ENCODE measurements around the gene RNASET2. TPM values are rescaled to one million over a fixed set of nuclear protein-coding genes. Genes with fewer than 3 reads are reported as not detected.

The RNASET2 gene
- total RNA-seq: 10 to 100 TPM; 34.1 to 35.8 TPM

DNA sequence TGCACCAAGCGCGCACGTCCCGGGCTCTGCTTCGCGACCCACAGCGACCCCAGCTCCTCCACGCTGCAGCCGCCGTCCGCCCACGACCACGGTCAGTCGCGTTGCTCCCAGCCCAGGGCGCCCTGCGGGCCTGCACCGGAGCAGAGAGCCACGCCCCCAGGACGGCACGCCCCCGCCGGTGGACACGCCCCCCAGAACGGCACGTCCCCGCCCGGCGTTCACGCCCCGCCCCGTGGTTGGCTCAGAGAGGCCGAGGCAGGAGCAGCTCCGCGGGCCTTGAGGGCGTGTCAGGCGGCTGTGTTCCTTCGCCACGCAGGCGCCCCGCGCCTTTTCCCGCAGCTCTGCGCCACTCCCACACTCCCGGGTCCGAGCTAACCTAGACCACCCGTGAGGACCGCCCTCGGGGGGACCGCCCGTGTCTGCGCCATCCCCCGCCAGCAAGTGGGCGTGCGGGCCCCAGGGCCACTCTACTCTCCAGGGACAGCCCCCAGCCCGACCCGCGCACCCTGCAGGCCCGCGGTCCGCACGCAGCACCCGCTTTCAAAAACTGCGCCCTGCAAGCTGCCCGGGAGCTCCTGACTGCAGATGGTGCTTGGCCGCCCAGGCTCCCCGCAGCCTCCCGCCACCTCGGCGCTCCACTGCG is at the start of gene RNASET2:
Gene RNASET2 (minus strand): TSS at position 107 of the 643 bp plus-strand sequence. CDS start 368 bp downstream, outside the sequence.
- Mint-ChIP-seq H3K4me1 (peaks cover 58% of the 10 kb centered on the region), H3K9me3 (no peaks in the 10 kb centered on the region), H3K27ac (peak within 1 kb of the TSS; percentile 88), H3K4me3 (peak within 1 kb of the TSS; percentile 83), H3K36me3 (peaks cover 16% of the 10 kb centered on the region), H3K27me3 (no peaks in the 10 kb centered on the region)
- peak; percentile 99 for DNase-seq

GRCh38 chr6:167005350-167006159 is 49.2 kb upstream of the RNASET2 start:
- peaks cover 13% of the 10 kb centered on the region for H3K4me1 Mint-ChIP-seq
- no peak for DNase-seq
- H3K27ac Mint-ChIP-seq: no peak overlapping the region
- no peaks in the 10 kb centered on the region for H3K27me3 Mint-ChIP-seq
- H3K36me3 Mint-ChIP-seq: peaks cover 28% of the 10 kb centered on the region
- no peak overlapping the region for H3K4me3 Mint-ChIP-seq
- H3K9me3 Mint-ChIP-seq: no peaks in the 10 kb centered on the region

DNA sequence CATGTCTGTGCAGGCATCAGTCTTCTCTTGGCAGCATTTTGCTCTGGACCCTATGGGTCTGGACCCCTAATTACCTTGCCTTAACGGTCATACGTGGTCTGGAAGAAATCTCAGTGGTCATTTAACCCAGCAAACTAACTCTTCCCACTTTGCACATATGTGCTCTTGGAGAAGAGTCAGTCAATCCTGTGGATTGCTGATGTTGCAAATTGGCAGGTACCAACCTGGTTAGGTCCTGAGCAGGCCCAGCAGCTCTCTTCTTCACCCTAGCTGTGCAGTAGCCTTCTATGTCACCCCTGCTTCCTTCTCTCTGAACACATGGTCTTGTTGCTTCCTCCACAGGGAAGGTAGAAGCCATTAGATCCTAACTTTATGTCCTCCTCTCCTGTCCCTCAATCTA is 44.4 kb upstream of the RNASET2 start:
- peaks cover 19% of the 10 kb centered on the region for H3K36me3 Mint-ChIP-seq
- H3K9me3 Mint-ChIP-seq: no peaks in the 10 kb centered on the region
- H3K27ac Mint-ChIP-seq: no peak overlapping the region
- H3K4me1 Mint-ChIP-seq: peaks cover 24% of the 10 kb centered on the region
- DNase-seq: no peak
- peak overlapping the region; percentile 87 for H3K4me3 Mint-ChIP-seq
- no peaks in the 10 kb centered on the region for H3K27me3 Mint-ChIP-seq

DNA sequence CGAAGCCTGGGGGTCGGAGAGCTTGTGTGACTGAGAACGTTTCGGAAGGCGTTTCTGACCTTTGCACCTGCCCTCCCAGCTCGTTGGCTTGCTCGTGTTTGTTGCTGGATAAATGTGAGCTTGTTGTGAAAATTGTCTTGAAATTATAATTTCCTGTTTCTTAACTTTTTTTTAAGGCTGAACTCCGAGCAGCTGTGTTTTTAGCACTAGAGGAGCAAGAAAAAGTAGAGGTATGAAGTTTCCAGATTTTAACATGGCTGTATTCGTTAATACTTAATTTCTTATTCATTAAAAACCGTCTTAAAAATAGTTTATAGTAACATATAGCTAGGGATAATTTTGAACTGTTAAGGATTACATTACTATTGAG is 43.5 kb upstream of the RNASET2 start:
- H3K27ac Mint-ChIP-seq: no peak overlapping the region

DNA sequence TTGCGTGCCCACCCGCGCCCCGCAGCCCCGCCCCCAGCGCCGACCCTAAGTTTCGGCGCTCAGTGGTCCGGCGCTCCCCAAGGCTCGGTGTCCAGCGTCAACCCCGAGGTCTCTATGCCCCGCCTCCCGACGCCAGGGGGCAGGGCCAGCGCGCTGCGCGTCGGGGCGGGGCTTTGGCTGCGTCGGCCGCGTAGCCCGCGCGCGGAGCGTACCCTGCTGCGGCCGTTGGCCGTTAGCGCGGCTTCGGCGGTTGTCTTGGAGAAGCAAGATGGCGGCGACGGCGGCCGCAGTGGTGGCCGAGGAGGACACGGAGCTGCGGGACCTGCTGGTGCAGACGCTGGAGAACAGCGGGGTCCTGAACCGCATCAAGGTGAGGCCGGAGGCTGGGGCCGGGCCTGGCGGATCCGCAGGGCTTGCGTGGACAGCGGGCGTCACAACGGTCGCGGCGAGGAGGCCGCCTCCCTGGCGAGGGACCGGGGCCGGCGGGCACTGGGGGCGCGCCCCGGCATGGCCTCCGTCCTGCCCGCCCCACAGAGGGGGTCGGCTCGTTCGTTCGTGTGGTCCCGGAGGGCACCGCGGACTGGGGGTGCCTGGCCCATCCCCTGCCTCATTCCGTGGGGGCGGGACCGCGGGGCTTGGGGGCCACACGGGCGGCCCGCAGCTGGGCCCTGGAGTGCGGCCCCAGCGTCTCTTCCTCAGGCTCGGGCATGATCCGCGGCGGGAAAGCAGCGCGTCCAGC is 43.0 kb upstream of the RNASET2 start, which contains the start of gene CEP43:
Gene CEP43 (plus strand): TSS at position 253 of the 739 bp plus-strand sequence. CDS start 16 bp downstream, at position 269.
- H3K9me3 Mint-ChIP-seq: no peaks in the 10 kb centered on the region

More for the DNA sequence above, 43.5 kb upstream of the RNASET2 start:
- H3K9me3 Mint-ChIP-seq: no peaks in the 10 kb centered on the region
- DNase-seq: no peak
- H3K4me1 Mint-ChIP-seq: peaks cover 24% of the 10 kb centered on the region
- no peaks in the 10 kb centered on the region for H3K27me3 Mint-ChIP-seq
- H3K4me3 Mint-ChIP-seq: peak overlapping the region; percentile 87
- peaks cover 14% of the 10 kb centered on the region for H3K36me3 Mint-ChIP-seq

DNA sequence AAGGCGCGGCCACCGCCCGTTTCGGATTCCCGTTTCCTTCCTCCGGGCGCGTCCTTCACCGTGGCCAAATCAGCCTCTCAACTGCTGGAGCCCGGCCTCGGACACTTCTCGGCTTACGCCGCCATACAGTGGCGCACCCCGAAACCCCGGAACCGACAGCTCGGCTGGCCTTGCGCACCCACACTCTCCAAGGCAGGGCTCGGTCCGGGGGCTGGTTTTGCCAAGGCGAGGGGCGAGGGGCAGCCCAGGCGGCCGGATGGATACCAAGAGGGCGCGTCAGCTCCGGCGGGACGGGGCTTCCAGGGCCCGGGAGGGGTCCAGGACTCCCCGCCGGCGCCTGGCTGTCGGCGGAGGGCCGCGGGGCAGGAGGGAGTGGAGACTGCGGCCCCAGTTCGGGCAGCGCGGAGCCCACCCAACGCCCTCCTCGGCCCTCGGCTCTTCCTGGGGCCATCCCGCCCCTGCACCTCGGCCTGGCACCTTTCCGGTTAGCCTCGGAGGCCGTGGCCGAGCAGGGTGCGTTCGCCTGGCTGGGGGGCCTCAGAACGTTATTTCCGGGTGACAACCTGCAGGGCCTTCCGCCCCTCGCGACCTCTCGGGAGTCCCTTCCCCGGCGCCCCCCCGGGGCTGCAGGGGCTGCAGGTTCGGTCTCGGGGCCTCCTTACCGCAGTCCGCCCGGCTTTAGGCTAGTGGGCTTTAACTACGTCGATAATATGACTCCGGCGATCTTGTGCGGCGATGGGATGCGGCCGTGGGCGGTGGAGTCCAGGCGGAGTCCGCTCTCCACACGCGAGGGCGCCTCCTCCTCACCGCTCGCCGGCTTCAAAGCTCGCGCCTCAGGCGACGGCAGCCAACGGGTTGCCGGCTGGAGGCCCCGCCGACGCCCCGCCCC is 42.1 kb upstream of the RNASET2 start:
- H3K4me3 Mint-ChIP-seq: peak overlapping the region; percentile 84
- H3K27me3 Mint-ChIP-seq: no peaks in the 10 kb centered on the region
- H3K4me1 Mint-ChIP-seq: peaks cover 24% of the 10 kb centered on the region
- peak overlapping the region; percentile 81 for H3K27ac Mint-ChIP-seq
- H3K9me3 Mint-ChIP-seq: no peaks in the 10 kb centered on the region
- H3K36me3 Mint-ChIP-seq: peaks cover 17% of the 10 kb centered on the region
- DNase-seq: peak; percentile 30

More for the DNA sequence above, 43.0 kb upstream of the RNASET2 start, which contains the start of gene CEP43:
- peaks cover 24% of the 10 kb centered on the region for H3K4me1 Mint-ChIP-seq
- no peaks in the 10 kb centered on the region for H3K27me3 Mint-ChIP-seq
- H3K27ac Mint-ChIP-seq: peak within 1 kb of the TSS; percentile 81
- DNase-seq: peak; percentile 96
- H3K36me3 Mint-ChIP-seq: peaks cover 16% of the 10 kb centered on the region
- H3K4me3 Mint-ChIP-seq: peak within 1 kb of the TSS; percentile 87

- DNase-seq: peak; percentile 59
Measured at GRCh38 chr6:166997768-166998255, 41.5 kb upstream of the RNASET2 start.

GRCh38 chr6:166997348-166997747 is 41.0 kb upstream of the RNASET2 start:
- peaks cover 19% of the 10 kb centered on the region for H3K36me3 Mint-ChIP-seq
- H3K4me3 Mint-ChIP-seq: peak overlapping the region; percentile 79
- peaks cover 24% of the 10 kb centered on the region for H3K4me1 Mint-ChIP-seq
- no peaks in the 10 kb centered on the region for H3K9me3 Mint-ChIP-seq
- no peaks in the 10 kb centered on the region for H3K27me3 Mint-ChIP-seq
- H3K27ac Mint-ChIP-seq: no peak overlapping the region
- no peak for DNase-seq

More at GRCh38 chr6:166997768-166998255, 41.5 kb upstream of the RNASET2 start:
- no peak overlapping the region for H3K27ac Mint-ChIP-seq
- H3K4me1 Mint-ChIP-seq: peaks cover 24% of the 10 kb centered on the region
- no peaks in the 10 kb centered on the region for H3K9me3 Mint-ChIP-seq
- peak overlapping the region; percentile 79 for H3K4me3 Mint-ChIP-seq
- H3K36me3 Mint-ChIP-seq: peaks cover 19% of the 10 kb centered on the region
- no peaks in the 10 kb centered on the region for H3K27me3 Mint-ChIP-seq

DNA sequence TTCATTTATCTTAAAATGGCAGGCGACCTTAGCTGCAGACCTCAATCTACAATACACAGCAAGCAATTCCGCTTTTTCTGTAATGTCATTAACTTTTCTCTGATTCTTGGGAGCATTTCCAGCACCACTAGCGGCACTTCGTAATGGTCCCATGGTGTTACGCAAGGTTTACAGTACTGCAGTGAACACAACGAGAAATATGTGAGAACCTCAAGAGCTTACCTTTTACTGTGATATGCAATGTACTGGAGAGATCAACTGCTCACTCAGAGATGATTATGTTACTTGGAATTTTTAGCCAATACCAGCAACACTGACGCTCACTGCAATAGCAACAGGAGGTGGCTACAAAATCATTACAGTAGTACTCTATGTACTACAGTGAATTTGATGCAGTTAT is 40.1 kb upstream of the RNASET2 start:
- H3K9me3 Mint-ChIP-seq: no peaks in the 10 kb centered on the region
- peaks cover 22% of the 10 kb centered on the region for H3K36me3 Mint-ChIP-seq
- no peaks in the 10 kb centered on the region for H3K27me3 Mint-ChIP-seq
- H3K27ac Mint-ChIP-seq: no peak overlapping the region
- no peak overlapping the region for H3K4me3 Mint-ChIP-seq
- no peak for DNase-seq
- peaks cover 22% of the 10 kb centered on the region for H3K4me1 Mint-ChIP-seq

DNA sequence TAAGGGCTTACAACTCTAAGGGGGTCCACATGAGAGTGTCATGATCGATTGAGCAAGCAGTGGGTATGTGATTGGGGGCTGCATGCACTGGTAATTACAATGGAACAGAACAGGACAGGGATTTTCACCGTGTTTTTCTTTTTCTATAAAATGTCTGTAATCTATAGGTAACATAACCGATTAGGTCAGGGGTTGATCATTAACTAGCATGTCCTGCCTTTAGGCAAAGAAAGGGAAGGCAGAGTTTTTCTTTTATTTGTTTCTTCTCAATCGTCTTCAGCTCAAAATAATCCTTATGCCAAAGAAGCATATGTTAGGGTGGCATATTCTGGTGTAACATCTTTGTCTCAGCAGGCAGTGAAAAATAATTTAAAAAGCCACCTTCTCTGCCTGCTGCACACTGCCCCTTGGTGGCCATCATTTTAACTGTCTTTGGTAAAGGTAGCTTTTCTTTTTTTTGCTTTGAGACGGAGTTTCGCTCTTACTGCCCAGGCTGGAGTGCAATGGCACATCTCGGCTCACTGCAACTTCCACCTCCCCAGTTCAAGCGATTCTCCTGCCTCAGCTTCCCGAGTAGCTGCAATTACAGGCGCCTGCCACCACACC is 33.2 kb upstream of the RNASET2 start:
- no peak for DNase-seq
- Mint-ChIP-seq H3K4me1 (peaks cover 2% of the 10 kb centered on the region), H3K9me3 (no peaks in the 10 kb centered on the region), H3K27me3 (no peaks in the 10 kb centered on the region), H3K27ac (no peak overlapping the region), H3K4me3 (no peak overlapping the region), H3K36me3 (peaks cover 19% of the 10 kb centered on the region)

DNA sequence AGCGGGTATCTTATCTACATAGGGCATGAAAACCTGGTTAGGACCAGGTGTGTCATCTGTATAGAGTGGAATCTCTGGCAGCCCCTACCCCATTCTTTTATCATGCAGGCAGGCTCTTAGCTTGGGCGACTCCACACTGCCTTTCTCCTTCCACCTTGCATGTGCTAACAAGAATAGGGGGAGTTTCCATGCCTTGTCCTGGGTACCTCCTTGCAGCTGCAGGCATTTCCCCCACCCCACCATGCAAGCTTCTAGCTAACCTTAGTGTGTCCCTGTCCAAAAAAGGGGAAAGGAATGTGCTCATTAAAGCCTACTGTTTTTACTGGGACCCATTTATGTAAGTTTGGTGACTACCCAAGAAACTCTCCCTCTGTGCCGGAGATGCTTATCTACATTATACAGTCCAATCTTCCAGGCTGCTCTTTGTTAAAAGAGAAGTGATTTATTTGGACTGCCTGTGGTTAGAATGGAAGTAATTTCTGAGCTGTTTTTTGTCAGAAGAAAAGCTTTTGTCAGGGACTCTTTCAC is 32.4 kb upstream of the RNASET2 start:
- no peaks in the 10 kb centered on the region for H3K27me3 Mint-ChIP-seq
- no peak for DNase-seq
- no peak overlapping the region for H3K27ac Mint-ChIP-seq
- no peaks in the 10 kb centered on the region for H3K9me3 Mint-ChIP-seq
- H3K36me3 Mint-ChIP-seq: peaks cover 19% of the 10 kb centered on the region
- H3K4me1 Mint-ChIP-seq: peaks cover 2% of the 10 kb centered on the region
- no peak overlapping the region for H3K4me3 Mint-ChIP-seq

DNA sequence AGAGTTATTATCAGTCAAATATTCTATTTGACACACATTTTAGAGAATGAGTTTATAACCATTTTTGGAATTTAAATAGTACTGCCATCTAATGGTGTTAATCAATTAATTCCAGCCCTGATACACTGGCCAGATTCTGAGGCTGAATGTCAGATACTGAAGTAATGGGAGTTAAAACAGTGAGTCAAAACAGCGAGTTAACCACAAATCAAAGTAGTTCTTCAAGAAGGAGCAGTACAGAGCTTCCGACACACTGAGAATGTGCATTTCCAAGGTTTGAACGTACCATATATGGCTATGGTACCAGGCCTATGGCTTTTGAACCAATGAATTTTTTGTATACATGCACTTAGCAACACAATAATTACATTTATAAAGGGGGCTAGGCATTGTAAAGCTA is 31.6 kb upstream of the RNASET2 start:
- no peak for DNase-seq
- H3K36me3 Mint-ChIP-seq: peaks cover 19% of the 10 kb centered on the region
- no peaks in the 10 kb centered on the region for H3K27me3 Mint-ChIP-seq
- H3K27ac Mint-ChIP-seq: no peak overlapping the region
- H3K4me3 Mint-ChIP-seq: no peak overlapping the region
- no peaks in the 10 kb centered on the region for H3K9me3 Mint-ChIP-seq
- peaks cover 2% of the 10 kb centered on the region for H3K4me1 Mint-ChIP-seq

DNA sequence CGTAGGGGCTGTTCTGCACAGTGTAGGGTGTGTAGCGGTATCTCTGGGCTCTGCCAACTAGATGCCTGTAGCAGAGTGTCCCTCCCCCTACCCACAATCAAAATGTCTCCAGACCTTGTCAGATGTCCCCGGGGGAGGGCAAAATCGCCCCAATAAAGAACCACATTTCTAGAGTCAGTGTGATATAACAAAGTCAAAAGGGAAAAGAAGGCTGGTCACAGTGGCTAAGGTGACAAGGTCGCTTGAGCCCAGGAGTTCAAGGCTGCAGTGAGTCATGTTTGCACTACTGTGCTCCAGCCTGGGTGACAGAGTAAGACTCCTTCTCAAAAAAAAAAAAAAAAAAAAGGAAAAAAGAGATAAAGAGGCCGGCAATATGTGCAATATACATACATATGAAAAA is 31.1 kb upstream of the RNASET2 start:
- Mint-ChIP-seq H3K9me3 (no peaks in the 10 kb centered on the region), H3K4me3 (no peak overlapping the region), H3K36me3 (peaks cover 23% of the 10 kb centered on the region), H3K27me3 (no peaks in the 10 kb centered on the region), H3K4me1 (peaks cover 2% of the 10 kb centered on the region), H3K27ac (no peak overlapping the region)
- no peak for DNase-seq

All from activated naive CD8-positive, alpha-beta T cell treated with anti-CD3 and anti-CD28 coated beads for 36 hours (primary cell).